Gastroesophageal sphincter (tissue), 3 donors: ENCODE results near the gene ARHGAP26.

ENCODE experiments used
- EP300 ChIP-seq: sonication (generic); formaldehyde crosslinking; IDR thresholded peaks from one replicate; pipeline ENCODE4 v1.6.1; 2017; ENCODE audit warnings: antibody characterized with exemption, mild to moderate bottlenecking
- POLR2A ChIP-seq, 2 donors: fragments of 450-650 bp; IDR thresholded peaks; one replicate each; pipeline ENCODE4 v1.6.1; 2017; ENCODE audit warnings: antibody characterized with exemption in 2 of 2, mild to moderate bottlenecking in 2 of 2, moderate library complexity in 1 of 2
- POLR2AphosphoS5 ChIP-seq: sonication (generic); formaldehyde crosslinking; IDR thresholded peaks from one replicate; pipeline ENCODE4 v1.6.1; 2017; ENCODE audit warnings: antibody characterized with exemption
- TF ChIP-seq, protein P1 (sequence below), 4 experiments: fragments of 200-600 bp in 2 of 4; fragments of 450-650 bp in 2 of 4; sonication (generic) in 1 of 4; IDR thresholded peaks; one replicate each; pipeline ENCODE4 v1.5.1; 2017 to 2019; ENCODE audit warnings: antibody characterized with exemption in 4 of 4, mild to moderate bottlenecking in 2 of 4, moderate library complexity in 2 of 4

DNA sequence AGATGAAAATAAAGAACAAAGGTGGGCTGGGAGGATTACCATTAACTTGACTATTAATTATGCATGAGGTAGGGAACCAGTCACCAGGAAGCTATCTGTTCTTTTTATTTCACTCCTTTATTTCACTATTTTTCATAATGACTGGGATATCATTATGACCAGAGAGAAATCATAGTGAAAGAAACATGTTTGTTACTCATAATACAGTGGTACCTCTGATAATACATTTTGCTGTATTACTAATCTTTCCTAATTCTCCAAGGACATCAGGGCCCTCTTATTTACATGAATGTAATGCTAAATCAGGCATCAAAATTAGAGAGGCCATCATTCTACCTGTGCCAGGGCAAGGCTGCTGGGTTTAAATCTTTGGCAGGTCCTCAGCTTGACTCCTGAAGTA, 379.6 kb downstream of the ARHGAP26 start:
- TF ChIP-seq POLR2A (IDR thresholded peaks at IDR 0.05) (no peak), POLR2AphosphoS5 (no peak), EP300 (no peak)
- TF ChIP-seq, protein P1, sequence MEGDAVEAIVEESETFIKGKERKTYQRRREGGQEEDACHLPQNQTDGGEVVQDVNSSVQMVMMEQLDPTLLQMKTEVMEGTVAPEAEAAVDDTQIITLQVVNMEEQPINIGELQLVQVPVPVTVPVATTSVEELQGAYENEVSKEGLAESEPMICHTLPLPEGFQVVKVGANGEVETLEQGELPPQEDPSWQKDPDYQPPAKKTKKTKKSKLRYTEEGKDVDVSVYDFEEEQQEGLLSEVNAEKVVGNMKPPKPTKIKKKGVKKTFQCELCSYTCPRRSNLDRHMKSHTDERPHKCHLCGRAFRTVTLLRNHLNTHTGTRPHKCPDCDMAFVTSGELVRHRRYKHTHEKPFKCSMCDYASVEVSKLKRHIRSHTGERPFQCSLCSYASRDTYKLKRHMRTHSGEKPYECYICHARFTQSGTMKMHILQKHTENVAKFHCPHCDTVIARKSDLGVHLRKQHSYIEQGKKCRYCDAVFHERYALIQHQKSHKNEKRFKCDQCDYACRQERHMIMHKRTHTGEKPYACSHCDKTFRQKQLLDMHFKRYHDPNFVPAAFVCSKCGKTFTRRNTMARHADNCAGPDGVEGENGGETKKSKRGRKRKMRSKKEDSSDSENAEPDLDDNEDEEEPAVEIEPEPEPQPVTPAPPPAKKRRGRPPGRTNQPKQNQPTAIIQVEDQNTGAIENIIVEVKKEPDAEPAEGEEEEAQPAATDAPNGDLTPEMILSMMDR (IDR thresholded peaks at IDR 0.05) = no peak
